GM12864 (cell line): ENCODE measurements around the gene ZNF516.

Source experiments
- DNase-seq: peaks from one replicate; pipeline ENCODE4 v3.0.0-alpha.2; 2011; ENCODE audit warnings: low read depth
- H3K4me3 ChIP-seq: 2 replicates; pipeline ENCODE4 v1.5.1; 2011; ENCODE audit warnings: mild to moderate bottlenecking, low read depth, low read length, control low read depth
- CTCF ChIP-seq: IDR thresholded peaks from 2 replicates; pipeline ENCODE4 v1.5.1; 2011; ENCODE audit warnings: low read depth, mild to moderate bottlenecking, moderate library complexity, low read length, control low read depth, inconsistent platforms; ENCODE audit errors: missing control alignments

Gene ZNF516

GRCh38 chr18:76402026-76402990, 92.7 kb downstream of the ZNF516 start:
- no peak overlapping the region for H3K4me3 ChIP-seq
- no peak for DNase-seq
- TF ChIP-seq CTCF, result no peak

DNA sequence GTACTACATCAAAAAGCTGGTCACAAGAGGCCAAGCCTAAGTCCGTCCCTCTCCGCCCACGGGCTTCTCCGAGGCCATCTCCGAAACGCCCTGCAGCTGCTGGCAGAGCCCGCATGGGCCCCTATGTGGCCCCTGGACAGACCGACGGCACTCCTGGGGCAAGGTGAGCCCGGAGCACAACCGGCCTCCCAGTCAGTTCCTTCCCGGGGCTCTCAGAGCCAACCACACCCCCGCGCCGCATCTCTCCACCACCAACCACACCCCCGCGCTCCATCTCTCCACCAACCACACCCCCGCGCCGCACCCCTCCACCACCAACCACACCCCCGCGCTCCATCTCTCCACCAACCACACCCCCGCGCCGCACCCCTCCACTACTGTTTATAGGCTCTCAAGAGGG, 93.5 kb downstream of the ZNF516 start:
- no peak for DNase-seq
- H3K4me3 ChIP-seq, result no peak overlapping the region
- TF ChIP-seq CTCF, result no peak

GRCh38 chr18:76399613-76400391, 95.2 kb downstream of the ZNF516 start:
- H3K4me3 ChIP-seq, result no peak overlapping the region
- no peak for DNase-seq
- TF ChIP-seq CTCF, result no peak

- no peak for DNase-seq
- H3K4me3 ChIP-seq, result no peak overlapping the region
- TF ChIP-seq CTCF, result peak; percentile 98
These were observed 96.0 kb downstream of the ZNF516 start for GRCh38 chr18:76398896-76399612.

- no peak overlapping the region for H3K4me3 ChIP-seq
- no peak for TF ChIP-seq CTCF
- no peak for DNase-seq
These were observed 96.7 kb downstream of the ZNF516 start for GRCh38 chr18:76398295-76398694.

DNA sequence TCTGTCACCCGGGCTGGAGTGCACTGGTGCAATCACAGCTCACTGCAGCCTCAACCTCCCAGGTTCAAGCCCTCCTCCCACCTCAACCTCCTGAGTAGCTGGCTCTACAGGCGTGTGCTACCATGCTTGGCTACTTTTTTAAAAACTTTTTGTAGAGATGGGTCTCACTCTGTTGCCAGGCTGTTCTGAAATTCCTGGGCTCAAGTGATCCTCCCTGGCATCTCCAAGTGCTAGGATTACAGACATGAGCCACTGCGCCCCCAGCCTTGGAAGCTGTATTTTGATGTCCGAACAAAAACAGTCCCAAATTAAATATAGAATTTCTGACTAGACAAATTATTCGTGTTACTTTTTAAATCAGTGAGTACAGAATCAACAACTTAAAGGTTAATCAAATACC, 97.4 kb downstream of the ZNF516 start:
- DNase-seq, result no peak
- no peak for TF ChIP-seq CTCF
- H3K4me3 ChIP-seq, result no peak overlapping the region
